Myocyte (in vitro differentiated cells): ENCODE measurements around the gene NTM. TPM values are rescaled to one million over a fixed set of nuclear protein-coding genes. Genes with fewer than 3 reads are reported as not detected.

Experiments
- DNase-seq: peaks from one replicate; pipeline ENCODE4 v3.0.0-alpha.2; 2012; ENCODE audit warnings: low read depth
- total RNA-seq: library from RNA; depleted of rRNA; stranded (reverse); fragments of >200 nt; gene quantifications from 2 replicates; pipeline ENCODE4 v1.2.3, GENCODE V29; 2014

The NTM gene
- total RNA-seq, 1 donor from 2014 or later = 41.5 TPM

DNA sequence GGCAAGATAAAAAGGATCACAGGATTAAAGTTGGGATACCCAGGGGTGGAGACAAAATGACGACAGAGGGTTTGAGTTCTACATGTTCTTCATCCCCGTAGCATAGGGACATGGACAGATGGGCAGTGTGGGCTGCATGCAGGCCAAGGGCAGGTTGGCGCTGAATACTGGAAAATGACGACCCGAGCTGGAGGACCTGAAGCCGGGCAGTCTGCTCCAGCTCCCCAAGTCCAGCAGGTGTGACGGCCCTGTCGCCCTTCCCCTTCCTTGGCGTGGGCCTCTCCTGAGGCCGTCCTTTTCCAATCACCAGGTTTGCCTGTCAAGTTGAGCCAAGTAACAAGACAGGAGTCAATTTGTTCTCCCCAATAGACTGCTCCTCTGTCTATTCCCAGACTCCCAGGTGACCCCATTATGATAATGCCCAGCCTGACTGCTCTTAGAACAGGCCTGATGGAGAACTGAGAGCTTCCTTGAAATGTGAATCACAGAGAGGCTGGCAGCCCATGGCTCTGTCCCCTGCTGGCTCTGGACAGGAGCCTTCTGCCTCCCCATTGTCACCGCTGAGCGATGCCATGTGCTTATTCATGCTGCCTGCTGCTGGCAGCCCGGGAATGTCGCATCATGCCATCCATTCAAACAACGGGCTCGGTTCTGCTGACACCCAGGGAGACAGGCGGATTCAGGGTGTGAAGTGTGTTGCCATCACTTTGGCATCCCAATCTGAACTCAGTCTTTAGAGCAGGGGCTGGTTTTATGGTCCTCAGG lies 392.1 kb downstream of the NTM start:
- DNase-seq = no peak

DNA sequence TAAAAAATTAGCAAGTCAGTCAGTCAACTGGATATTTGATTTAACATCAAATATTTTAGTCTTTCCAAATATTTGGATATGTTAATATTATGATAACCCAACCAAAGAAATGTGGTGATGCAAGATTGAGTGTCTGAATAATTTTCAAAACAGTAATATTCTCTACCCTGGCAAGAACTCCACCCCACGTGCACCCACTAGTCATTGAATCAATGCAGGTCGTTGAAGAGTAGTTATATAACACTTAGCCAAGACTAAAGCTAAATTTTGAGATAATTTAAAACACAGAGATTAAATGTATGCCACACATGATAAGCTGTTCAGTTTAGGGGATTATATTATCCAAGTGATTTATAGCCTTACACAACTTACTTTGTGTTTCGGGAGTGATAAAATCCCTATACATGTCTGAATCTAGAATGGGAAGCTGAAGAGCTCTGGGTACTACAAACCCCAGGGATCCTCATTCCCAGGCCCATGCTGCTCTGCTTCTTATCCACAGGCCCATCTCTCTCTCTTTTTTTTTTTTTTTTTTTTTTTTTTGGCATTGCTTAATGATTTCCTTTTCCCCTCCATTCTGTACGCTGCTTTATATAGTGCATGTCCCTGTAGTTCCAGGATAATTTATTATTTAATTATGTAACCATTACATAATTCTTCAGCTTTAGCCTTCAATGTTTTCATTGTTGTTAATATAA lies 392.9 kb downstream of the NTM start:
- no peak for DNase-seq

- DNase-seq = no peak
Observed at GRCh38 chr11:131764126-131764525, 393.7 kb downstream of the NTM start.

- DNase-seq = no peak
Observed at GRCh38 chr11:131764649-131765048, 394.2 kb downstream of the NTM start.

GRCh38 chr11:131766637-131767036 lies 396.2 kb downstream of the NTM start:
- no peak for DNase-seq

DNA sequence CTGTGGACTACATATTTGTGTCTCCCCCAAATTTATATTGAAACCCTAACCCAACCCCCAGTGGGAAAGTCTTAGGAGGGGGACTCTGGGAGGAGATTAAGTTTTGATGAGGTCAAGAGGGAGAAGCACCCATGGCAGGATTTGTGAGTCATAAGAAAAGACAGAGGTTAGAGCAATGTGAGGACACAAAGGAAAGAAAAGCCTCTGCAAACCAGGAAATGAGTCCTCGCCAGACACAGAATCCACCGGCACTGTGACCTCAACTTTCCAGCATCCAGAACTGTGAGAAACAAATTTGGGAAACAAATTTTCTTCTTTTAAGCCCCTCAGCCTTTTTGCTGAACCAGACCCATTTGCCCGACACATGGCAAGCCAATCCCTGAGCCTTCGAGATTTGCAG lies 397.0 kb downstream of the NTM start:
- DNase-seq = no peak

- DNase-seq = no peak
Observed at GRCh38 chr11:131770801-131771200, 400.4 kb downstream of the NTM start.

DNA sequence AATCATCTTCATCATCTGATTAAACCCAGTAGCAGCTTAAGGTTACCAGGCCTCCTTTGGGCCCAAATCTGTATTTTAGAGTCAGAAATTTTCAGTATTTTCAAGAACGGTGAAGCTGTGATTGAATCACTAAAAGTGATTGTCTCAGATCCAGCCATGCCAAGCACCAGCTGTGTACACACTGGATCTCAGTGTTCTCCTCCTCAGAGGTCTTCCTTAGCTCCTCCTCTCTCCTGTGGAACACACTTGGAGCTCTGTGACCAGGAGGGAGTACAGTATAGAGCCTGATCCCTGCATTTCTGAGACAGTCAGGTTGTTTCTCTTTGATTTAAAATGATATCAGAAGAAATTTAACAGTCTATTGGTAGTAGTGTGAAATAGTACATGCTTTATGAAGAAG lies 401.1 kb downstream of the NTM start:
- DNase-seq = no peak

- no peak for DNase-seq
Observed at GRCh38 chr11:131773626-131774025, 403.2 kb downstream of the NTM start.

DNA sequence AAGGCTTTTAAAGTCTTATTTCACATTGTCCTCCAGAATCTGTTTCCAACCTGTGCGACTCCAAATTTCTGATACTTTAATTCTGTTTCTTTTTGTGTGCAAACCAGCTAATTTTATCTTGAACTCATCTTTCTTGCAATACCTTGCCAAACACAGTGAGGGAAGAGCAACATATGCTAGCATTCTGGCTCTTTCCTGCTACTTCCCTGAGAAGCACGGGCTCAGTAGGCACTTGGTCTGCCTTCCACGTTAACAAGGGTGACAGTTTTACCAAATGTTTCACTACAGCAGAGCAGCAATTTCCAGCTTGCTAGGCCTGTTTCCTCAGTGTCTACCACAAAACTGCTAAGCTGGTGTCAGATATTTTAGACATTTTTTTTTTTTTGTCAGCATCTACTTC lies 405.8 kb downstream of the NTM start:
- no peak for DNase-seq

GRCh38 chr11:131785801-131786200 lies 415.4 kb downstream of the NTM start:
- DNase-seq = no peak

DNA sequence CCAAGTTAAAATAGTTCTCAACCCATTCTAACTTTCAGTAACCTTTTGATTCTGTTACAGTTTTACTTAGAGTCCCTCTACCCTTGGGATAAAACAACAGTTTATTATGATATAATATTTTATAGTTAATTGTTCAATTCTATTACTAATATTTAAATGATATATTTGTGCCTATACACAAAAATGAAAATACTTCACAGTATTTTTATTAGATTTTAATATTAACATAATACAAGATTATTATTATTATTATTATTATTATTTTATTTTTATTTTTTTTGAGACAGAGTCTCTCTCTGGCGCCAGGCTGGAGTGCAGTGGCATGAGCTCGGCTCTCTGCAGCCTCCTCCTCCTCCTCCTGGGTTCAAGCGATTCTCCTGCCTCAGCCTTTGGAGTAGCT lies 416.7 kb downstream of the NTM start:
- no peak for DNase-seq

DNA sequence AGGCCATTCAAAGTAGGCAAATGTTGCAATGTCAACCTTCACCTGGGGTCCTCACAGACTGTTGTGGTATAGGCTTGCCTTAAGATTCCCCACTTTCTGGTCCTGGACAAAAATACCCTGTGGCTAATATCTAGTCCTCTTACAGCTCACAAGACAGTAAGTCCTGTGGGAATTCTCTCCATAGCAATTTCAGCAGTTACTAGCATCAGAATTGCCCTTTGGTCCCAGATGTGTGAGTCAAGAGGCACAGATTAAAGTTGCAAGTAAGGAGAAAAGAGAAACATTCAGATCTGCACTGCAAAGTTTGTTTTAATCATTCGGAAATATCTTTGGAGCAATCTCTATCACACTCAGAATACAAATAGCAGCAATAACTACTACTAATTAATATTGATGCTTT lies 420.2 kb downstream of the NTM start:
- no peak for DNase-seq

DNA sequence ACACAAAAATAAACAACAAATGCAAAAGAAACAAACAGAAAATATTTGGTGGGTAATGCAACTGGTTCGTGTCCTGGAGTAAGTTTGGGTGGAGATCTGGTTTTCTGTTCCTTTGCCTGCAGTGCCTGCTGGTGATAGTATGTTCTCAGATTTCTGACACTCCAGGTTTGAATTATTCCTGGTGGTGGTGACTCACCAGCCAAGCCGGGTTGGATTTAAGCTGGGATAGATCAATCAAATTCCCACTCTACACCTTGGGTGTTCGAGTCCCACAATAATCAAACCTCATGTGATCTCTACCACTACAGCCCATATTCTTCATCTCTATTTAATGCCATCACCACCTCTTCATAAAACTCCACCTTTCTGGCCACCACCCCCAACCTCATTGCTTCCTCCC lies 421.8 kb downstream of the NTM start:
- no peak for DNase-seq

DNA sequence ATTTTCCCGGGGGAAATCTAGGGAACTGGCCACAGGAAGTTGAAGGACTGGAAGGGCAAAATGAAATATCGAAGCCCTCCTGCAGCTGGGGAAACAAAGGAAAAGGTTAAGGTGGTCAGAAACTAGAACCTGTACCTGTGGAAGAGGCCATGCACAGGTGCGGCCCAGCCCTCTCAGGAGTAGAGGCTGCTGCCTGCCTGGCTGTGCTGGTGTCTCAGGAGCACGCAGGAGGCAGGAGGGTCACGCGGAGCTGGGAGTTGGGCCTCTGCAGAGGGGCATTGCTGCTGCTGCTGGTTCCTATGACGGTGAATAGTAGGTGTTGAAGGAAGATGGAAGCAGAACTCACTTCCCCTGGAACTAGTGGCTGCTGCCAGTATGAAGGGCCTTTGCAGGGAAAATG lies 425.7 kb downstream of the NTM start:
- DNase-seq = no peak

DNA sequence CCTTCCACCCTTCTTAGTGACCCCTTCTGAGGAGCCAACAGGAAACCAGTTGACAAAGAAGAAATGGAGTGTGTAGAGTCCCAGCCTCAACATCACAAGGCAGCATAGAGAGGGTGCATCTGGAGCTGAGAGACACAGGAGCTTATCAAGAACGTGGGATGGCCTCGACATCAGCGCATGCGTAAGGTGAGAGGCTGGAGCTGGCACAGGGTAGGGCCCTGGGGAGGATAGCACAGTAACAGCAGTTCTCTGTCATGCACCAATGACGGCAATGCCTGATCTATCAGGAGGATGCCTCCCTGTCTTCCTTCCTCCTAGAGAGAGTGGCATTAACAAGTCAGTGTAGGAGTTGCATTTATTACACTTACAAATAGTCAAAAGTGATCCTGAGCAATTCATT lies 426.1 kb downstream of the NTM start:
- DNase-seq = no peak

DNA sequence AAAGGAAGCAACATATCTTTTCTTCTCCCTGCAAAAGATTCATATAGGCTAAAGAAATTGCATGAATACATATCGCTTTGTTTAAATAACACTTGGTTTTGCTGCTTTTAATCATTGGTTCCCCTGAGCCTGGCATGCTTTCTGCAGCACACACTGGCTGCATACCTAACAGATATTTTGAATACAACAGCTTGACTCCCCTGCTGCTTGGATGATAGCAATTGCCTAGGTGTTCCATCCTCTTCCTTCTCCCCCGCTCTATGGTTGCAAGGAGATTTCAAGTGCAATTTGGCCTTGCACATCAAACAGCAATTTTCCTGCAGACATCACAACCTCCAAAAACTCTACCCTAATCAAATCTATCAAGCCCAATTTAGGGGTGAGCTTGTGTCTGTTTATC lies 430.0 kb downstream of the NTM start:
- no peak for DNase-seq

GRCh38 chr11:131802440-131803115 lies 432.2 kb downstream of the NTM start:
- DNase-seq = no peak

DNA sequence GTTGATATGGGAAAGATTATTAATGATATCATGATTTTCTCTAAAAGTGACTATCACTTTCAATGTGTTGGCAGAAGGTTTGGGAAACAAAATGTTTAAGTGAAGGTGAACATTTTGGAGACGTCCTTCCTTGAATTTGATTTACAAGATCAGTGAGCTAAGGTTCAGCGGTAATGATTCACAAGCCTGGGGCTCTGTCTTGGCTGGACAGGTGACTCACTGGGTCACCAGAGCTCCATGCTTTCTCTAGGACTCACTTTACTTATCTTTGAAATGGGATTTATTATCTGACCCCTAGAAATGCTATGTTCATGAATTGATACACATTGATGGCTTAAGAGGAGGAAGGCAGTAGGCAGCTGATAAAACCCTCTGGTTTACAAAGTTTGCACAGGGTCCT lies 437.5 kb downstream of the NTM start:
- no peak for DNase-seq

- DNase-seq = no peak
Observed at GRCh38 chr11:131808470-131808869, 438.1 kb downstream of the NTM start.

DNA sequence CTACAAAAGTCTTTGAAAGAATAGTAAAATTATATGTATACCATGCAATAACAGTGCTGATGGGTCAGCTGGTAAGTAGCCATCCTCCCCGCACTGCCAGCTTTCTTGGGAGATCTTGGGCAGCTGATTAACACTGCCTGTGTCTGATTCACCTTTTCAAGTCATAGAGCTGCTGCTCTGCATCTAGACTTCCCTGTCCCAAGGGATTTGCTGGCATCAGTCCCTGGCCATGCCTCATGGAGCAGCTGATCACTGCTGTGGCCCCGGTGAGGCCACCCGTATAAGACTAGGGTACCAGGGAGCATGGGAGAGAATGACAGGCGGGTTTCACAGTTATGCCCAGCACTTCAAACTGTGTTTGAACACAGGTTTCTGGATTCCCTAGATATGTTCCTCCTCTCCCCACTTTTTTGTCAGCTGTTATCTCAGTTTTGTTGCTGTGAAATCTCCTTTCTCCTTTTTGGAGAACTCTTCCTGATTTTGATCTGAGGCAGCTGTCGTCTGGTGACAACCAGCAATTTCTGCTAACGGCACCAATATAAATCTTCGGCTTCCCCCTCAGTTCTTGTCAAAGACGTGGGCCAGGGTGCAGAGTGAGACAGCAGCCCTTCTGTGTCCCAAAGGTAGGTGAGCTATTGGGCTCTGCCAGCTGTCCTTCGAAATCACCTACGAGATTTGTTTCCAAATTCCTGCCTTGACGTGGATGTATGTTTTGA lies 438.9 kb downstream of the NTM start:
- DNase-seq = peak; percentile 60

DNA sequence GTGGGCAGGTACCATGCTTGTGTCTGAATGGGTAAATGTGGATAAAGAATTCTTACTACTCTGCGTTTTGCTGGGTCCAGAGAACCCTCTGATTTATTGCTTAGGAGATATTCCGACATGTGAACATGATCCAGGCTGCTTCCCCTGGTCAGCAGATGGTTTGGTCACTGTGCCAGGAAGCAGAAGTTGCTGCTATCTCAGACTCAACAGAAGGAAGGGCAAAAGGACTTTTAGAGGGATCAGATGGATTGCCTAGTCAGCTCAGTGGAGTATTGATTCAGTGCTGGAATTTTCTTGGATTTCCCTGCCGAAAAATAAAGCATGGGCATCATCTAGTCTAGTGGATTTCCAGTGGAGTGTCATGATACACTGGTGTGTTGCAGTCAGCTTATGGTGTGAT lies 440.1 kb downstream of the NTM start:
- DNase-seq = peak; percentile 5
